ENCODE results near the gene NSRP1. TPM values are rescaled to one million over a fixed set of nuclear protein-coding genes. Genes with fewer than 3 reads are reported as not detected.

NSRP1 gene
- total and polyA plus RNA-seq, 2 of the 13 experiments (the other 11 are each of a cell fraction or from before 2014, with no cell fraction given): 7.0 to 14.3 TPM

GRCh38 chr17:30132615-30133014 is 16.0 kb downstream of the NSRP1 start:
- H3K79me2 ChIP-seq (ENCODE audit: insufficient read depth, low read length): peaks cover 10% of the 10 kb centered on the region
- FAIRE-seq: no peak
- no peak for DNase-seq (ENCODE audit: low spot score)
- no peak overlapping the region for H3K4me2 ChIP-seq (ENCODE audit: low read depth, low read length)
- 98% methylated on average over 3 of the region's 3 CpGs for WGBS (ENCODE audit: low lambda C conversion rate)
- intact Hi-C loops (cut with micrococcal nuclease; ENCODE audit: unreplicated experiment): no loop called here
- no peak overlapping the region for H3K4me3 ChIP-seq (replicated peaks in 1 of 3; ENCODE audit: insufficient read depth in 1 of 3, low read depth in 2 of 3, low read length in 3 of 3)
- H3K4me1 ChIP-seq (ENCODE audit: insufficient read depth, low read length): no peaks in the 10 kb centered on the region
- H3K36me3 ChIP-seq (replicated peaks in 1 of 2; ENCODE audit: control insufficient read depth in 1 of 2, insufficient read depth in 2 of 2, low read length in 2 of 2): peaks cover 4 to 16% of the 10 kb centered on the region in 2 experiments; a peak in 4 of 5 replicates
- ChIA-PET POLR2A (no interaction called here), CTCF (ENCODE audit: low intra/inter-chr PET ratio, low total read pairs) (no interaction called here)
- H3K9me3 ChIP-seq (ENCODE audit: low read length): no peaks in the 10 kb centered on the region
- TF ChIP-seq HNF1A (IDR thresholded peaks at IDR 0.05; ENCODE audit: low read depth) (no peak), HNF1A (CRISPR knock-in tag; IDR thresholded peaks at IDR 0.05; ENCODE audit: borderline replicate concordance) (no peak), ZNF354B (CRISPR knock-in tag; IDR thresholded peaks at IDR 0.05) (no peak), NR2F6 (IDR thresholded peaks at IDR 0.05) (no peak), NR2F6 (CRISPR knock-in tag; IDR thresholded peaks at IDR 0.05) (no peak), ZNF703 (CRISPR knock-in tag; IDR thresholded peaks at IDR 0.05; ENCODE audit: borderline replicate concordance) (no peak), EEA1 (CRISPR knock-in tag; IDR thresholded peaks at IDR 0.05; ENCODE audit: borderline replicate concordance) (no peak), MIXL1 (CRISPR knock-in tag; IDR thresholded peaks at IDR 0.05) (no peak), ZNF343 (CRISPR knock-in tag; IDR thresholded peaks at IDR 0.05) (no peak), ATF5 (CRISPR knock-in tag; IDR thresholded peaks at IDR 0.05; ENCODE audit: low read depth) (no peak), HNF4G (IDR thresholded peaks at IDR 0.05; ENCODE audit: borderline replicate concordance, low read depth, low read length) (no peak), HNF4G (CRISPR knock-in tag; IDR thresholded peaks at IDR 0.05; ENCODE audit: borderline replicate concordance, low read depth) (no peak), GPN1 (CRISPR knock-in tag; IDR thresholded peaks at IDR 0.05; ENCODE audit: borderline replicate concordance) (no peak), FOSL2 (CRISPR knock-in tag; IDR thresholded peaks at IDR 0.05) (no peak), HOXA7 (CRISPR knock-in tag; IDR thresholded peaks at IDR 0.05) (no peak), MIER2 (CRISPR knock-in tag; IDR thresholded peaks at IDR 0.05) (no peak), ATF1 (CRISPR knock-in tag; IDR thresholded peaks at IDR 0.05) (no peak), ZNF879 (CRISPR knock-in tag; IDR thresholded peaks at IDR 0.05) (no peak), CHCHD3 (CRISPR knock-in tag; IDR thresholded peaks at IDR 0.05) (no peak)
- in situ Hi-C loops (cut with HindIII; ENCODE audit: extremely low pct_ligation_motif_present, low pct_unique_long_range_greater_than_20kb): no loop called here
- no peaks in the 10 kb centered on the region for H4K20me1 ChIP-seq (ENCODE audit: insufficient read depth, low read length)
- no peak overlapping the region for H3K9ac ChIP-seq (ENCODE audit: insufficient read depth, low read depth, low read length)
- BruUV-seq (replicated peaks): no TSS peak
- no peak overlapping the region for H3K27ac ChIP-seq (ENCODE audit: extremely low read length, insufficient read depth, low read length)
- no peak overlapping the region for H2AFZ ChIP-seq (ENCODE audit: low read length)
- no peaks in the 10 kb centered on the region for H3K27me3 ChIP-seq (ENCODE audit: control insufficient read depth in 1 of 2, insufficient read depth in 2 of 2, low read length in 2 of 2)
- ATAC-seq: no peak

All from HepG2 (cell line).